ENCODE measurements around the gene MFSD2A. TPM values are rescaled to one million over a fixed set of nuclear protein-coding genes. Genes with fewer than 3 reads are reported as not detected.

MFSD2A gene
- total RNA-seq, 1 donor from 2014 or later: 3.3 TPM

GRCh38 chr1:39938856-39939255 lies 16.1 kb upstream of the MFSD2A start:
- TF ChIP-seq, protein P1, sequence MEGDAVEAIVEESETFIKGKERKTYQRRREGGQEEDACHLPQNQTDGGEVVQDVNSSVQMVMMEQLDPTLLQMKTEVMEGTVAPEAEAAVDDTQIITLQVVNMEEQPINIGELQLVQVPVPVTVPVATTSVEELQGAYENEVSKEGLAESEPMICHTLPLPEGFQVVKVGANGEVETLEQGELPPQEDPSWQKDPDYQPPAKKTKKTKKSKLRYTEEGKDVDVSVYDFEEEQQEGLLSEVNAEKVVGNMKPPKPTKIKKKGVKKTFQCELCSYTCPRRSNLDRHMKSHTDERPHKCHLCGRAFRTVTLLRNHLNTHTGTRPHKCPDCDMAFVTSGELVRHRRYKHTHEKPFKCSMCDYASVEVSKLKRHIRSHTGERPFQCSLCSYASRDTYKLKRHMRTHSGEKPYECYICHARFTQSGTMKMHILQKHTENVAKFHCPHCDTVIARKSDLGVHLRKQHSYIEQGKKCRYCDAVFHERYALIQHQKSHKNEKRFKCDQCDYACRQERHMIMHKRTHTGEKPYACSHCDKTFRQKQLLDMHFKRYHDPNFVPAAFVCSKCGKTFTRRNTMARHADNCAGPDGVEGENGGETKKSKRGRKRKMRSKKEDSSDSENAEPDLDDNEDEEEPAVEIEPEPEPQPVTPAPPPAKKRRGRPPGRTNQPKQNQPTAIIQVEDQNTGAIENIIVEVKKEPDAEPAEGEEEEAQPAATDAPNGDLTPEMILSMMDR (IDR thresholded peaks at IDR 0.05; ENCODE audit: insufficient read depth, low read depth, low read length): no peak
- no peak for TF ChIP-seq EZH2 (IDR thresholded peaks at IDR 0.05; ENCODE audit: insufficient read depth, low read length)
- Histone ChIP-seq H3K4me3 (ENCODE audit: insufficient read depth, low read depth, low read length) (no peak overlapping the region), H3K79me2 (ENCODE audit: insufficient read depth, low read length) (no peaks in the 10 kb centered on the region), H3K4me1 (ENCODE audit: insufficient read depth, low read length) (no peaks in the 10 kb centered on the region), H3K9me3 (ENCODE audit: insufficient read depth, low read depth, low read length) (no peaks in the 10 kb centered on the region), H3K36me3 (ENCODE audit: insufficient read depth, low read length) (no peaks in the 10 kb centered on the region), H4K20me1 (ENCODE audit: insufficient read depth, low read length) (no peaks in the 10 kb centered on the region), H3K27ac (ENCODE audit: low read depth, low read length) (no peak overlapping the region), H3K4me2 (ENCODE audit: low read length) (no peak overlapping the region), H2AFZ (ENCODE audit: low read depth, low read length) (no peak overlapping the region), H3K27me3 (ENCODE audit: insufficient read depth, low read length) (peaks cover 22% of the 10 kb centered on the region), H3K9ac (ENCODE audit: low read length) (no peak overlapping the region)
- Mint-ChIP-seq H3K9me3 (ENCODE audit: unreplicated experiment) (peaks cover 2% of the 10 kb centered on the region), H3K4me3 (ENCODE audit: unreplicated experiment) (no peak overlapping the region), H3K27ac (ENCODE audit: unreplicated experiment) (no peak overlapping the region), H3K27me3 (ENCODE audit: low read depth, unreplicated experiment) (peaks cover 42% of the 10 kb centered on the region), H3K36me3 (ENCODE audit: low read depth, unreplicated experiment) (peaks cover 4% of the 10 kb centered on the region), H3K4me1 (ENCODE audit: low read depth, unreplicated experiment) (peaks cover 2% of the 10 kb centered on the region)
- FAIRE-seq: no peak
- DNase-seq (ENCODE audit: low read depth): no peak

DNA sequence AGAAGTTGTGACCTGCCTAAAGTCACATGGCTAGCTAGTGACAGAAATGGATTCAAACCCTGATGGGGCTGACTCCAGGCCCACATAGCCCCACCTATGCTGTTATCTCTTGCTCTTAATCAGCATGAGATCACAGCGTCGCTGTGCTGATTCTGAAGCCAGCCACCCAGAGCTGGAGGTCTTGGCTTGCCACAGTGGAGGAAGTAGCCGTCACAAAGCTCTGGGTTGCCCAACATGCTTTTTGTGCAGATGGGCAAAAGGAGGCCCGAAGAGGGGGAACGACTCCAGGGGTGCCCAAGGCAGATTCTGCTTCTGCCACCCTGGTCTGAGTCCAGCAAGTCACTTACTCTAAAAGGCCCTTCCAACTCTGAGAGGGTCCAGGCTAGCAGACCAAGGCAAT lies 14.7 kb upstream of the MFSD2A start:
- peaks cover 37% of the 10 kb centered on the region for H3K27me3 Mint-ChIP-seq (ENCODE audit: low read depth, unreplicated experiment)

More for the DNA sequence above, 14.7 kb upstream of the MFSD2A start:
- H3K27ac Mint-ChIP-seq (ENCODE audit: unreplicated experiment): no peak overlapping the region
- H3K4me3 Mint-ChIP-seq (ENCODE audit: unreplicated experiment): no peak overlapping the region
- TF ChIP-seq, protein P1 (IDR thresholded peaks at IDR 0.05; ENCODE audit: insufficient read depth, low read depth, low read length): no peak
- TF ChIP-seq EZH2 (IDR thresholded peaks at IDR 0.05; ENCODE audit: insufficient read depth, low read length): no peak
- no peak overlapping the region for H3K9ac ChIP-seq (ENCODE audit: low read length)
- H2AFZ ChIP-seq (ENCODE audit: low read depth, low read length): no peak overlapping the region
- no peaks in the 10 kb centered on the region for H3K4me1 Mint-ChIP-seq (ENCODE audit: low read depth, unreplicated experiment)
- FAIRE-seq: no peak
- H3K9me3 ChIP-seq (ENCODE audit: insufficient read depth, low read depth, low read length): no peaks in the 10 kb centered on the region
- H3K4me2 ChIP-seq (ENCODE audit: low read length): no peak overlapping the region
- no peaks in the 10 kb centered on the region for H3K36me3 ChIP-seq (ENCODE audit: insufficient read depth, low read length)
- no peaks in the 10 kb centered on the region for H3K4me1 ChIP-seq (ENCODE audit: insufficient read depth, low read length)
- peaks cover 24% of the 10 kb centered on the region for H3K27me3 ChIP-seq (ENCODE audit: insufficient read depth, low read length)
- no peaks in the 10 kb centered on the region for H3K79me2 ChIP-seq (ENCODE audit: insufficient read depth, low read length)
- H3K36me3 Mint-ChIP-seq (ENCODE audit: low read depth, unreplicated experiment): peaks cover 2% of the 10 kb centered on the region
- peaks cover 2% of the 10 kb centered on the region for H3K9me3 Mint-ChIP-seq (ENCODE audit: unreplicated experiment)
- H3K4me3 ChIP-seq (ENCODE audit: insufficient read depth, low read depth, low read length): no peak overlapping the region
- no peak for DNase-seq (ENCODE audit: low read depth)
- H4K20me1 ChIP-seq (ENCODE audit: insufficient read depth, low read length): no peaks in the 10 kb centered on the region
- no peak overlapping the region for H3K27ac ChIP-seq (ENCODE audit: low read depth, low read length)

Measured in astrocyte (in vitro differentiated cells and primary cell).